HG02973 (cell line): ENCODE data around the gene ANAPC1.
"Not testable (repeated sequence)": the region's sequence is repeated elsewhere in the genome, so short reads cannot be mapped to it uniquely, and the experiment has no call there.

Experiments used
- ATAC-seq: cut with Tn5 transposase; IDR thresholded peaks from one replicate; pipeline ENCODE4 v1.9.1; 2021; ENCODE audit warnings: moderate library complexity; ENCODE audit not compliant: unreplicated experiment

Gene ANAPC1

DNA sequence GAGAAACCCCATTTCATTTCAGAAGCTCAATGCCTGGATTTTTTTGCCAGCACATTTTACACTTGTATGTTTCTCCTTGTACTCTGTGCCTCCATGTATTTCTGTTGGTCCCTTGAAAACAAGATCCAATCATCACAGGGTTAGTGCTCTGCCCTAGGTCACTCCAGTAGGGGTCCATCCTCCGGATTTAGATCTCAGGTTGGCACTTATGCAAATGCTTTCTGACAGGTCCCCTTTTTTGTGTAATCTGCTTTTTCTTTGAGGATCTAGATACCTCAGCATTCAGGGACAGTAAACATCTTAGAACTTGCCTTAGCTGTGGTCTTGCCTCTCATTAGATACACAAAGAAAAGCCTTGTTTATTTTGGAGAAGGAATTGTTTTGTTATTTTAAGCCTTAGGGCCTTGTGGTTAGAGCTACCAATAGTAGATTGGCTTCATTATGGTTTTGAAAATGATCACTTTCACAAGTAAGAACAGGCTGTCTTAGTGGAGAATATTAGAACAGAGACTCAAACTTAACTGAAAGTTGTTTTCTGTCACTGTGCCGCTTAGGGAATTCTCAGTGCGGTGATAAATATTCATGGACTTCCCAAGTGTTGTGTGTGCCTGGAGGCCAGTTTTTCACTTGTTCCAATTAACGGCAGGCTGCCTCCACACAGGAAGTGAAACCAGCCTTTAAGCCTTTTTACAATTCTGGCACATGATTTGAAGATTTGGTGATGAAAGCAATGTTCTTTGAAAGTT lies 22.2 kb upstream of the ANAPC1 start:
- ATAC-seq: no peak

DNA sequence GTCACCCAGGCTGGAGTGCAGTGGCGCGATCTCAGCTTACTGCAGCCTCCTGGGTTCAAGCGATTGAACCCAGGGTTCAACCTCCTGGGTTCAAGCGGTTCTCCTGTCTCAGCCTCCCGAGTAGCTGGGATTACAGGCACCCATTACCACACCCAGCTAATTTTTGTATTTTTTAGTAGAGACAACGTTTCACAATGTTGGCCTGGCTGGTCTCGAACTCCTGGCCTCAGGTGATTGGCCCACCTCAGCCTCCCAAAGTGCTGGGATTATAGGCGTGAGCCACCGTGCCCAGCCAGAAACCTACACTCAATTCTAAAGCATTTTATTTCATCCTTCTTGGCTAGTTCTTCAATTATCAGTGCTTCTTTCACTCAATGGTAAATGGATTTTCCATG lies 21.5 kb upstream of the ANAPC1 start:
- not testable (repeated sequence) for ATAC-seq

DNA sequence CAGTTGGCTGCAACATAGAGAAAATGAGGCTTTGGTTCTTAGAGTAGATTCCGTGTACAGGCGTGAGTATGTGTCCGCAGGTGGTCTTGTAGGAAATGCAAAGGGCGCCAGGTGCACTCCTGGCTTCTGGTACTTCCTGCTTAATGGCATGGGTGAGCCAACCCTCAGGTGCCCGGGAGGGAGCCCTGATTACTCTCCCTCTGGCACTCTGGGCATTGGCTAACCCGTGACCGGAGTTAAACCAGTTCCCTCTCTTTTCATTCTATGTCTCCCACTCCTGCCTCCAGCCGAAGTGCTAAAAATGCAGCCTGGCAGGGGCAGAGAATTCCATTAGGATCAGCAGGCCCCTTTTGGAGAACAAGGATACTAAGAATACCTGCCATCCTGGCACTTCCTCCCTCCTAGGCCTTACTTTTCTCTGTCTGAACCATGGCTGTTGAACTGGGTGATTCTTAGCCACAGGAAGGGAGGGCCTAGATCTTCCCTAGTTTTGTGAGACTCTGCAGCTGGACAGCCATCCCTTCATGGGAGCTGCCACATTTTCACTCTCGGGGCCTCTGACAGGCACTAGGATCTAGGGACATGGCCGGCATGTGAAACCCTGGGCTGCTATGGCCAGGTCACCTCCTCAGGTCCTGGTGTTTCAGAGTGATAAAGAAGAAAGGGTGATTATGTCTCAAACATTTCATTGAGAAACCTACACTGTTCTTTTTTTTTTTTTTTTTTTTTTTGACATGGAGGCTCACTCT lies 20.9 kb upstream of the ANAPC1 start:
- no peak for ATAC-seq

DNA sequence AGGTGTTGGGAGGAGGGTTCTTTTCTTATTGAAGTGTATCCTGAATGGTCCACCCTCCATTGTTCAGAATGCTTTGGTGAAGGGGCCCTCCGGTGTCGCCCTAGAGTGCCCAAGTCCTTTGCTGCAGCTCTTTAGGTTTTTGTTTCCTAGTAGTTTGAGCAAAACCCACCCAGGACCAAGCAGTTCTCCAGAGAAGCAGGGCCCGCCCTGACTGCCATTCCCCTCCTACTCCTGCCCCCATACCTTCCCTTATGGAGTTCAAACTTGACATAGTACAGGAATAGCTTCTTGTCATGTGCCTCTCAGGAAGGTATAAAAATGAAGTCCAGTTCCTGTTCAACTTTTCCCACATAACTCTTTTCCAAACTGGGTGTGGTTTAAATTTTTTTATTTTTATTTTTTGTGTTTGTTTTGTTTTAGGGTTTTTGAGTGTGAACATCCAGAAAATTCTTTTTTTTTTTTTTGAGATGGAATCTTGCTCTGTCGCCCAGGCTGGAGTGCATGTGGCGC lies 20.0 kb upstream of the ANAPC1 start:
- no peak for ATAC-seq

DNA sequence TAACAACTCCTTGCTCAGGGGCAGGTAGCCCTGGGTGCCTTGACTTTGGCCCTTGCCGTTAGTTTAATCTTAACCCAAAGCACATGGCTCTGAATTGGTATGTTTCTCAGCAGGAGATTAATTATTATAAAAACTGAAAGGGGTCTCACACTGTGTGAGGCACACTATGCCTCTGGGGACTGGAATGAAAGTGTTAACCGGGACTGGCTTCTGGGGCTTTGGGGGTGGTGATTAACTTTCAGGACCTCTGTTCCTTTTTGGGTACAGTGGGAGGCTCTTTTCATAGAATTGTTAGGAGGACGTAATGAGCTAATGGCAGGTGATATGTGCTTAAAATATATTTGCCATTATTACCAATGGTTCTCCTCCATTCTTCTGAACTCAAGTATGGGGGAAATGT lies 19.5 kb upstream of the ANAPC1 start:
- no peak for ATAC-seq

DNA sequence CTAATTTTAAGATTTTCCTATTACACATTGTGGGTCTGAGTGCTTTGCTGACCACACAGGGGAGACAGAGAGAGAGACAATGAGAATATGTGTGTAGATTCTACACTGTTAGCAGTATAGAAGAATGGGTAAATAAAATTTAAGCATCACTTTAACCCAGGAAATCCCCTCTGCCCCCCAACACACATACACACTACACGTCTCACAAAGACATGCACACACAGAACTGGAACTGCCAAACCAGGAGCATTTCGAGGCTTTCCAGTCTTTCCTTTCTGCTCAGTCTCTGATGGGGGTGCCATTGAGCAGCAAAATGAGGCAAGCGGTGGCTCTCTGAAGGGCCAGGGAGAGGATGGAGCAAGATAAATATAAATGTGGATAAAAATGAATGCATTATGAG lies 16.9 kb upstream of the ANAPC1 start:
- ATAC-seq: no peak

DNA sequence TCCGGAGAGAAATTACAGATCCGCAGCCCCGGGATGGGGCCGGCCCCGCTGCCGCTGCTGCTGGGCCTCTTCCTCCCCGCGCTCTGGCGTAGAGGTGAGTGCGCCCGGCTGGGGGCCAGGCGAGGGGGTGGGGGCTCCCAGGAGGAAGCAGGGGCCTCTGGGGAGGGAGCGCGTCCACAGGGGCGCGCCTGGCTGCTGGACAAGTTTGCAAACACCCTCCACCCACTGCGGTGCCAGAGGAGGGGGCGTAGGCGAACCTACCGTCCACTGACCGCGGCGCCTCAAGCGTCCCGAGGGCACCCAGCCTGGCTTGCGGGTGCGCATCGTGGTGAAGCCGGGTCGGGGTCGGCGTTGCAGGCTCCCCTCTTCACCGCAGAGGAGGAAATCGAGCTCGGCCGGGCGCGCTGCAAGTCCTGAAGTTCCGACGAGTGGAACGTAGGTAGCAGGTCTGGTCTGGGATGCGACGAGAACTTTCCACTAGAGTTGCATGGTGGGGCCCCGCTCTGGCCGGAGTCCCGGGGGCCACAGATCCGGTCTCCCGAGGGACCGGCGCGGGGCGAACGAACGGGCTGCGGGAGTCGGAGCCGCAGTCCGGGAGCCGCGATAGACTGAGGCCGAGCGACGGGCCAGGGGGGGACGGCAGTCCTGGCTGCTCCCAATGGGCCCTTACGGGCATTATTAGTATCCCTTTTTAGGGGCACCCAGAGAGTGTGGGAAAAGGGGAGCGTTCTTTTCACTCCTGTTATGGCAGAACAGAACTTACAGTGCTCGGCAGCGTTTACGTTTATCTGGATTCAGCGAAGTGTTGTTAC lies 14.9 kb upstream of the ANAPC1 start:
- no peak for ATAC-seq

DNA sequence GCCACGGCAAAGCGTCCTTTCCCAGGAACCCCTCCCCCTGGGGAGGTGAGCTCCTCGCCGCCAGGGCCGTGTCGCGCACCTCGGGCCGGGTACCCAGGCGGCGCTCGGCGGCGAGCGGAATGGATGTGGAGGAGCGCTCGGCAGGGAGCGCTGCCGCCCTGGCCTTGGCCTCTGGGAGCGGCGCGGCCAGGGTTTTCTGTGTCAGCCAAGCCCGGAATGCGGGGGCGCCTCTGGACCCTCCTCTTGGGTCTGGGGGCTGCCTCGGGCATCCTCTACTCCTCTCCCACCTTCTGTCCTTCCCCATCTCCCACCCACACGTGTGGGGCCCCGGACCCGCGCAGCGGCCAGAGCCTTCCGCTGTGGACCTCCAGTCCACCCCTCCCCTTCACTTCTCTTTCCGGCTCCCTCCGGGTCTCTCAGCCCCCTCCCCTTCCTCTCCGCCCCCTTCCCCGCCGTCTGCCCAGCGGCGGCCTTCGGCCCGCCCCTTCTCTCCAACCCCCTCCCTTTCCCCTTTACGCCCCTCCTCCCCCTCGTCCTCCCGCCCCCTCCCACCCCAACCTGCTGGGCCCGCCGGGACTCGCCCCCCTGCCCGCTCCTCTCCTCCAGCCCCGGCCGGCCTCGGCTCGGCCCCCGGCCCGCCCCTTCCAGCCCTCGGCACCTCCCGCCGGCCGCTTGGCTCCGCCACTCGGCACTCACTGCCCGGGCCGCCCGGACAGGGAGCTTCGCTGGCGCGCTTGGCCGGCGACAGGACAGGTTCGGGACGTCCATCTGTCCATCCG lies 14.1 kb upstream of the ANAPC1 start, which contains the start of gene MERTK:
Gene MERTK (plus strand): TSS at position 684 of the 779 bp plus-strand sequence. CDS start 129 bp downstream, outside the sequence.
- ATAC-seq: no peak

DNA sequence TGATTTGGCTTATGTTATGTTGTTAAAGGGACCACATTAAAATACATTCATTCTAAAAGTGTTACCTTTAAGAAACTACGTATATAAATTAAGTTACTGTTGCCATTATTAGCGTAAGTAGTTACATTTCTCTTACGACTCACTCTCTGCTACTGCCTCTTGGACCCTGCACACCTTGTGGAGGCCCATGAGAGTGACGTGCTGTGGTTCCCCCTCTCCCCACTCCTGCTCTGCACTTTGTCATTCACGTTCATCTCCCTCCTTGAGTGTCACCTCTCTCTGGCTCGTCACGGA lies 13.6 kb upstream of the ANAPC1 start:
- ATAC-seq: no peak

DNA sequence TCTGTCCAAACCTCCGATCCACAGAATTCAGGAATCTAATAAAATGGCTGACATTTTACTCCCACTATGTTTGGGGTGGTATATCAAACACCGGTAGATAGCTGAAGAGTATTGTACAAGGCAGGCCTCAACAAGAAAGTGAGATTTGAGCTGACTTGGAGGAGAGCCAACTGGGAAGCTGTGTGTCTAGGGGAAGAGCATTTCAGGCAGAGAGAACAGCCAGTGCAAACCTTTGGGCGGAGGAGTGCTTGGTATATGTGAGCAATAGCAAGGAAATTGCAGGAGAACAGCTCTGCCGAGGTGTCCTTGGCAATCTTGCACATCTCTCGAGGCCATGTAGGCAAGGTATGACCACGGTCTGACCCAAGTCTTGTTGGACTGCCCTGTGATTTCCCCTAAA lies 12.6 kb upstream of the ANAPC1 start:
- no peak for ATAC-seq

DNA sequence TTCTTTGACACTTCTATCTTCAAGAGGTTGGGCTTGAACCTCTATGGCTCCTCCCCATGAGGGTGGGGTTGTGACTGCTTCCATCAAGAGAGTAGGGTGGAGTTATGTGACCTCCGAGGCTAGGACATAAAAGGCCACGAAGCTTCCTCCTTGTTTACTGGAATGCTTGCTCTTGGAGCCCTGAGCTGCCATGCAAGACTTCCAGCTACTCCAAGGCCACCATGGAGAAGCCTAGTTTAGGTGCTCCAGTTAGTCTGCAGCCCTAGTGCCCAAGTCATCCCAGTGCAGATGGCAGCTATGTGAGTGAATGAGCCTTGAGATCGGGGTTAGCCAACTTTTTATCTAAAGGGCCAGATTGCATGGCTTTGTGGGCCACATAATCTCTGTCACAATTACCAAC lies 12.0 kb upstream of the ANAPC1 start:
- ATAC-seq: no peak

DNA sequence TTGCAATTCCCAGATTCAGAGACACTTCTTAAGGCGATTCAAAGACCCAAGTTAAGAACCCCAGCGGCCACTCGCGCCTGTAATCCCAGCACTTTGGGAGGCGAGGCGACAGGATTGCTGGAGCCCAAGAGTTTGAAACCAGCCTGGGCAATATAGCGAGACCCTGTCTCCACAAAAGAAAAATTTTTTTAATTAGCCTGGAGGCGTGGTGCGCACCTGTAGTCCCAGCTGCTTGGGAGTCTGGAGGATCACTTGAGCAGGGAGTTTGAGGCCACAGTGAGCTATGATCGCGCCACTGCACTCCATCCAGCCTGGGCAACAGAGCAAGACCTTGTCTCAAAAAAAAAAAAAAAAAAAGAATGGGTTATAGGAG lies 585 bp upstream of the ANAPC1 start:
- ATAC-seq: no peak

DNA sequence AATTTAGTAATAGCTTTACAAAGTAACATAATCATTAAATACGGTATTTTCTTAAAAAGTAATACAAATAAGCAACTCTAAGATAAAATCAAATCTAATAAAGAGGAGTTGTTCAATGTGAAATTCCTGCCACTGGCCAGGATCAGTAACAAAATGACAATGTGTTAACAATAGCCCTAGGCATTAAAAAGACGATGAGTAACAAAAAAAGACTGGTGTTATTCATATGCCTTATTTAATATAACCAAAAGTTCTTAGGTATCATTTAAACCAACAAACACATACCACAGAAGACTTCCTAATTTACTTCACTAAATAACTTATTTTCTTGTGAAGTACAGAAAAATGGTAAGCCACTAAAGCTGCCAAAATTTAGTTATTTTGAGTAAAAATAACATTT lies 11.2 kb downstream of the ANAPC1 start:
- not testable (repeated sequence) for ATAC-seq

DNA sequence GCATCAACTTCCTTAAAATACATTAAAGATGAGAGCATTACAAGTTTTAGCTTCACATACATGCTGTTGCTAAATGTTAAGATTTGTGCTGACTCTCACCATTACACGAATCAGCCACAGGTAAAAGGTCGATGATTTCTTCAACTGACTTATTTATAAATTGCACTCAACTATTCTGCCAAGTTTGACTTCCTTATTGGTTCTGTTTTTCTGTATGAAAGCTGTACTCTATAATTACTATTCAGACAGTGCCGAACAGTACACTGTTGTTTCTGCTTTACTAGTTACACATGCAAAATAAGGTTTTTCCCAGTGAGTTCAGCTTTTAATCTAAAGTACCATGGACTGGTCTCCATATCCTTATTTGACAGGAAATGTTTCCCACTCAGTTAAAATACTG lies 18.9 kb downstream of the ANAPC1 start:
- ATAC-seq: not testable (repeated sequence)

DNA sequence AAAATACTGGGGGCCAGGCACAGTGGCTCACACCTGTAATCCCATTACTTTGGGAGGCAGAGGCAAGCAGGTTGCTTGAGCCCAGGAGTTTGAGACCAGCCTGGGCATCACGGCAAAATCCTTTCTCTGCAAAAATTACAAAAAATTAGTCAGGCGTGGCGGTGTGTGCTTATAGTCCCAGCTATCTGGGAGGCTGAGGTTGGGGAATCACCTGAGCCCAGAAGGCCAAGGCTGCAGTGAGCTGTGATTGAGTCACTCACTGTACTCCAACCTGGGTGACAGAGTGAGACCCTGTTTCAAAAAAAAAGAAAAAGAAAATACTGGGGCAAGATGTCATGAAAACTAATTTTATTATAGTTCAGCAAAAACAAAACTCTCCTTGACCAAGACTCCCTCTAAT lies 24.0 kb downstream of the ANAPC1 start:
- ATAC-seq: not testable (repeated sequence)

DNA sequence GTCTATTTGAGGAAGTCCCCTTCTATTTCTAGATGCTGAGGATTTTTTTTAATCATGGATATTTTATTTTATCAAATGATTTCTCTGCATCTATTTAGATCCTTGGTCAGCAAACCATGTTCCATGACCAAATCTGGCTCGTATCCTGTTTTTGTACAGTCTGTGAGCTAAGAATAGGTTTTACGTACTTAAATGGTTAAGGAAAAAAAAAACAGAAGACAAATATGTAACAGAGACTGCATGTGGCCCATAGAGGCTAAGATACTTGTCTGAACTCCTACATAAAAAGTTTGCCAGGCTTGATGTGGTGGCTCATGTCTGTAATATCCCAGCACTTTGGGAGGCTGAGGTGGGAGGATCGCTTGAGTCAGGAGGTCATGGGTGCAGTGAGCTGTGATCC lies 31.4 kb downstream of the ANAPC1 start:
- not testable (repeated sequence) for ATAC-seq

DNA sequence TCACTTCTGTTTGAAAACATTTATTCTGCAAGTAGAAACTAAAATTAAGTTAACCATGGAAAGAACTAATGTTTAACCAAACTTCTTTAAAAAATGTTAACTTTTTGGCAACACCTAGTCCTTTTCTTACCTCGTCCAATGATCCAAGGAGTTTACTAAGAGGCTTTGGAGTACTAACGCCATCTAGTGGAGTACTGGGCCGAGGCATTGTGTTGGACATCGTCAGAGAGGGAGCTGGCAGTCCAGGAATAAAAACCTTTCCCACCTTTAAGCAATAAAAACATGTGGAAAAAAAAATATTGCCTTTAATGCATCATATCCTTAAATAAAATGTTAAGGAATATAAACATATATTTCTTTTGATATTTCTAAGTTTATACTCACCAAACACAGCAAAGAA lies 33.3 kb downstream of the ANAPC1 start:
- not testable (repeated sequence) for ATAC-seq

DNA sequence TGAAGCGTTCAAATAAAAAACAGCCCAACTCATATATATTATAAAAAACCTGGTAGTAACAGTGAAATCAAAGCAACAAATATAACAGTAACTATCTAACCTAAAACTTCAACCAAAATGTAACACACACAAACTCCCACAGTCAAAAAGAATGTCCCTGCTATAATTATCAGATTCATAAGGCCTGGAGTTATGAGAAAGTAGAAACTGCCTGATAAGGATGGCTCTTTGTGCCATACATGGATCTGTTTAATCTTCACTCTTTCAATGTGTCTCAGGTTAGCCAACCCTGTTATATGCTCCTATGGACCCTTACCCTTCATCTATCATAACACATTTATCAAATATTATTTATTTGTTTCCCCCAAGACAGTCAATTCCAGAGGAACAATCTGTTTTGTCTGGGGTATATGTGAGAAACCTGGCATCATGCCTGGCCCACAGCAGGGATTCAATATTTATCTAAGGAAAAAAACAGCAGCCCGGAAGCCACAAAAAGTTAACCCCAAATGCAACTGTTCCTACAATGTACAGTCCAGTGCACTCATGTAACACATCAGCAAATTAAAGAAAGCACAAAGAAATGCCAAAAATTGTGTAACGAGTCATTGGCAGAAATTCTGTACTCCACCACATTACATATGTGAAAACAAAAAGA lies 44.2 kb downstream of the ANAPC1 start:
- ATAC-seq: not testable (repeated sequence)

DNA sequence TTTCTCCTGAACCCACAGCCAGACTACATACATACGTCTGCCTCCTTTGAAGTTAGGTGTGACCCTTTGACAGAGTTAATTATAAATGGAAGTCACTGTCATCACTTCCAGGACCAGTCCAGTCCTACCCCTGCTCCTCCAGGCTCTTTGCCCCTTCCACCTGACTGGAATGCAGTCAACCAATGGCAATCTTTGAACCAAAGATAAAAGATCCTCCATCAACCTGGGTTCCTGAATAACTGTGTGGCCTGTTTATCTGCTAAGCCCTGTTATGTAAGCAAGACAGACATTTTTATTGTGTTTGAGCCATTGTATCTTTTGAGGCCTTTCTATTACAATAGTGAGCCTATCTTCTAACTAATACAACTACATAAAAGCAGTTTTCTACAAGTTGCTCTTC lies 45.0 kb downstream of the ANAPC1 start:
- ATAC-seq: not testable (repeated sequence)

DNA sequence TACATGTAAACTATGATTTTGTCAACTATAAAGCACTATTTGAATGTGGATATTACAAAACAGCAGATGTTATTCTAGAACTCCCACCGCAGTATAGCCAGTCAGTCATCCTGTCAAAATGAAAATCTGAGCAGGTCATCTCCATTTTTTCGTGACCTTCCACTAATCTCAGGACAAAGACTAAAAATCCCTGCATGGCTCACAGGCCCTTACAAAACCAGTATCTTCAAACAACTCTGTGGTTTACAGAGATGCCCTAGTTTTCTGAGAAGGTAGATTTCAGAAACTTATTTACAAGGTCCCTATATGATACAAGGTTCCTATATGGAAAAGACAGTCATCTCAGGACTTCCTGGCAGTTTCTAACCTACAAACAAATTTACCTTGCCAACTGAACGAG lies 49.8 kb downstream of the ANAPC1 start:
- ATAC-seq: not testable (repeated sequence)
